DND-41 (cell line): Measurements from ENCODE around the gene RSPH6A.

ENCODE experiments used
- ATAC-seq: fragments of 200-7000 bp; cut with Tn5 transposase; 3 replicates; pipeline ENCODE4 v1.9.1; 2021; ENCODE audit warnings: low read depth; ENCODE audit not compliant: insufficient read depth
- DNase-seq: peaks from one replicate; pipeline ENCODE4 v3.0.0-alpha.2; 2020
- H2AFZ ChIP-seq: 2 replicates; pipeline ENCODE4 v1.6.0; 2012; ENCODE audit warnings: low read depth, low read length
- H3K27ac ChIP-seq: 2 replicates; pipeline ENCODE4 v1.5.1; 2012; ENCODE audit warnings: low read length, inconsistent platforms
- H3K27me3 ChIP-seq: fragments of 200-600 bp; sonication (generic); 2 replicates; pipeline ENCODE4 v1.6.0; 2012; ENCODE audit warnings: low read length, mild to moderate bottlenecking, inconsistent platforms; ENCODE audit not compliant: insufficient read depth, poor library complexity
- H3K36me3 ChIP-seq: 2 replicates; pipeline ENCODE4 v1.5.1; 2012; ENCODE audit warnings: low read length, inconsistent platforms; ENCODE audit not compliant: insufficient read depth
- H3K4me1 ChIP-seq: 2 replicates; pipeline ENCODE4 v1.5.1; 2012; ENCODE audit warnings: mild to moderate bottlenecking, low read length; ENCODE audit not compliant: insufficient read depth
- H3K4me2 ChIP-seq: 2 replicates; pipeline ENCODE4 v1.6.0; 2012; ENCODE audit warnings: mild to moderate bottlenecking, moderate library complexity, low read length, inconsistent platforms; ENCODE audit not compliant: insufficient read depth
- H3K4me3 ChIP-seq, 2 experiments: fragments of 200-600 bp in 1 of 2; shearing (Covaris generic) in 1 of 2; 2 replicates each; pipeline ENCODE4 v1.5.1; 2012 to 2016; ENCODE audit warnings: inconsistent platforms in 2 of 2, low read length in 2 of 2, mild to moderate bottlenecking in 2 of 2, low read depth in 1 of 2, moderate library complexity in 1 of 2
- H3K79me2 ChIP-seq: 2 replicates; pipeline ENCODE4 v1.6.0; 2012; ENCODE audit warnings: low read length, inconsistent platforms; ENCODE audit not compliant: insufficient read depth
- H3K9ac ChIP-seq: 2 replicates; pipeline ENCODE4 v1.6.0; 2012; ENCODE audit warnings: low read depth, mild to moderate bottlenecking, inconsistent platforms, low read length, moderate library complexity
- H3K9me3 ChIP-seq: 2 replicates; pipeline ENCODE4 v1.5.1; 2012; ENCODE audit warnings: low read length, moderate library complexity, mild to moderate bottlenecking, inconsistent platforms; ENCODE audit not compliant: insufficient read depth, severe bottlenecking
- H4K20me1 ChIP-seq: 2 replicates; pipeline ENCODE4 v1.6.0; 2012; ENCODE audit warnings: low read length; ENCODE audit not compliant: insufficient read depth
- EZH2 ChIP-seq: IDR thresholded peaks from 3 replicates; pipeline ENCODE4 v1.6.1; 2012; ENCODE audit warnings: borderline replicate concordance, low read depth, mild to moderate bottlenecking, moderate library complexity, low read length, inconsistent platforms; ENCODE audit not compliant: severe bottlenecking
- TF ChIP-seq, protein P1 (sequence below): IDR thresholded peaks from 2 replicates; pipeline ENCODE4 v1.5.1; 2012; ENCODE audit warnings: borderline replicate concordance, low read length, moderate library complexity, mild to moderate bottlenecking; ENCODE audit not compliant: poor library complexity, severe bottlenecking; ENCODE audit errors: extremely low read depth

RSPH6A gene

DNA sequence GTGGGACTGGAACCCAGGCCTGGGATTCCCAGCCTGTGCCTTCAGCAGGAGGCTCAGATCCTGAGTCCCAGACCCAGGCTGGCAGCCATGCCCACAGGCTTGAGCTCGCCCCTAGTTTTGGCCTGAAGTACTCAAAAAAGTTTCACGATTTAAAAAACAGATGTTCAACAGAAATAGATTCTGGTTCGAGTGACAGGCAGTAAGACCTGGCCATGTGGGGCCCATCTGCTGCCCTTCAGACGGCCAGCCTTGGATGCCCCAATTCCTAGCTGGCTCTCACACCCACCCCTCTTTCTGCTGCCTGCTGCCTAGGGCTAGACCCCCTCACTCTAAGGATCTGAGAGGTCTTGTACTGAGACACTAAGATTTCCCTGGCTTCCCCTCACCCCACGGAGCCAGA lies 30.0 kb downstream of the RSPH6A start:
- Histone ChIP-seq H3K9me3 (no peaks in the 10 kb centered on the region), H3K27me3 (no peaks in the 10 kb centered on the region), H2AFZ (no peak overlapping the region), H3K79me2 (peaks cover 2% of the 10 kb centered on the region; the same call in 1 of the 2 replicates), H3K4me1 (no peaks in the 10 kb centered on the region), H3K36me3 (peaks cover 47% of the 10 kb centered on the region), H3K9ac (no peak overlapping the region), H3K4me2 (no peak overlapping the region), H3K4me3 (no peak overlapping the region), H4K20me1 (peaks cover 46% of the 10 kb centered on the region), H3K27ac (no peak overlapping the region)
- no peak for DNase-seq
- ATAC-seq: no peak
- TF ChIP-seq, protein P1, sequence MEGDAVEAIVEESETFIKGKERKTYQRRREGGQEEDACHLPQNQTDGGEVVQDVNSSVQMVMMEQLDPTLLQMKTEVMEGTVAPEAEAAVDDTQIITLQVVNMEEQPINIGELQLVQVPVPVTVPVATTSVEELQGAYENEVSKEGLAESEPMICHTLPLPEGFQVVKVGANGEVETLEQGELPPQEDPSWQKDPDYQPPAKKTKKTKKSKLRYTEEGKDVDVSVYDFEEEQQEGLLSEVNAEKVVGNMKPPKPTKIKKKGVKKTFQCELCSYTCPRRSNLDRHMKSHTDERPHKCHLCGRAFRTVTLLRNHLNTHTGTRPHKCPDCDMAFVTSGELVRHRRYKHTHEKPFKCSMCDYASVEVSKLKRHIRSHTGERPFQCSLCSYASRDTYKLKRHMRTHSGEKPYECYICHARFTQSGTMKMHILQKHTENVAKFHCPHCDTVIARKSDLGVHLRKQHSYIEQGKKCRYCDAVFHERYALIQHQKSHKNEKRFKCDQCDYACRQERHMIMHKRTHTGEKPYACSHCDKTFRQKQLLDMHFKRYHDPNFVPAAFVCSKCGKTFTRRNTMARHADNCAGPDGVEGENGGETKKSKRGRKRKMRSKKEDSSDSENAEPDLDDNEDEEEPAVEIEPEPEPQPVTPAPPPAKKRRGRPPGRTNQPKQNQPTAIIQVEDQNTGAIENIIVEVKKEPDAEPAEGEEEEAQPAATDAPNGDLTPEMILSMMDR: no peak
- no peak for TF ChIP-seq EZH2

- no peaks in the 10 kb centered on the region for H3K4me1 ChIP-seq
- no peak for DNase-seq
- no peak for ATAC-seq
- H3K79me2 ChIP-seq: peaks cover 2% of the 10 kb centered on the region; the same call in 1 of the 2 replicates
- no peaks in the 10 kb centered on the region for H3K27me3 ChIP-seq
- H2AFZ ChIP-seq: no peak overlapping the region
- no peak overlapping the region for H3K27ac ChIP-seq
- TF ChIP-seq, protein P1: no peak
- no peak for TF ChIP-seq EZH2
- peaks cover 41% of the 10 kb centered on the region for H3K36me3 ChIP-seq
- H4K20me1 ChIP-seq: peaks cover 49% of the 10 kb centered on the region
- H3K4me3 ChIP-seq: no peak overlapping the region
- no peak overlapping the region for H3K9ac ChIP-seq
- H3K9me3 ChIP-seq: no peaks in the 10 kb centered on the region
- no peak overlapping the region for H3K4me2 ChIP-seq
Measured at GRCh38 chr19:45784096-45784495, 31.0 kb downstream of the RSPH6A start.

GRCh38 chr19:45782820-45783785 lies 32.0 kb downstream of the RSPH6A start:
- Histone ChIP-seq H3K36me3 (peaks cover 35% of the 10 kb centered on the region), H3K4me2 (no peak overlapping the region), H4K20me1 (peaks cover 39% of the 10 kb centered on the region), H3K79me2 (peaks cover 2% of the 10 kb centered on the region; the same call in 1 of the 2 replicates), H3K27me3 (no peaks in the 10 kb centered on the region), H3K9ac (no peak overlapping the region), H2AFZ (no peak overlapping the region), H3K9me3 (no peaks in the 10 kb centered on the region), H3K4me1 (no peaks in the 10 kb centered on the region), H3K4me3 (no peak overlapping the region), H3K27ac (no peak overlapping the region)
- TF ChIP-seq EZH2: no peak
- TF ChIP-seq, protein P1: no peak
- ATAC-seq: no peak
- no peak for DNase-seq
